OCI-LY3 (cell line): ENCODE measurements around the gene NPHP1.
A peak's percentile ranks its signal among the peaks of the same experiment; 100 is the strongest.
"Not testable (repeated sequence)": the region's sequence is repeated elsewhere in the genome, so short reads cannot be mapped to it uniquely, and the experiment has no call there.

Experiments used
- H2AFZ ChIP-seq: fragments of 200-600, 300-600 bp; shearing (Covaris generic); 2 replicates; pipeline ENCODE4 v1.6.0; 2014; ENCODE audit warnings: antibody characterized with exemption, low read depth, low read length
- H3K27ac ChIP-seq: fragments of 200-600, 300-600 bp; sonication (generic); 2 replicates; pipeline ENCODE4 v1.5.1; 2014; ENCODE audit warnings: mild to moderate bottlenecking, low read length, moderate library complexity, mixed read lengths
- H3K27me3 ChIP-seq: fragments of 200-600, 300-600 bp; sonication (generic); 2 replicates; pipeline ENCODE4 v1.6.1; 2014; ENCODE audit warnings: low read depth, low read length, mixed read lengths
- H3K36me3 ChIP-seq: fragments of 200-600, 300-600 bp; sonication (generic); replicated peaks from 2 replicates; pipeline ENCODE3; 2014; ENCODE audit warnings: low read depth, low read length, mixed read lengths
- H3K4me1 ChIP-seq: fragments of 300-600, 200-600 bp; sonication (generic); 2 replicates; pipeline ENCODE4 v1.6.1; 2014; ENCODE audit warnings: low read length, mixed read lengths
- H3K4me2 ChIP-seq: fragments of 200-600, 300-600 bp; sonication (generic); 2 replicates; pipeline ENCODE4 v1.6.1; 2014; ENCODE audit warnings: low read length, mixed read lengths
- H3K4me3 ChIP-seq: fragments of 300-600, 200-600 bp; sonication (generic); 2 replicates; pipeline ENCODE4 v1.5.1; 2014; ENCODE audit warnings: antibody characterized with exemption, mild to moderate bottlenecking, low read length, moderate library complexity
- H3K79me2 ChIP-seq: fragments of 300-600, 200-600 bp; shearing (Covaris generic); 2 replicates; pipeline ENCODE4 v1.6.1; 2014; ENCODE audit warnings: mild to moderate bottlenecking, low read length, mixed read lengths
- H3K9ac ChIP-seq: fragments of 300-600, 200-600 bp; shearing (Covaris generic); 2 replicates; pipeline ENCODE4 v1.6.0; 2014; ENCODE audit warnings: mild to moderate bottlenecking, low read length, moderate library complexity
- H3K9me3 ChIP-seq: fragments of 200-600, 300-600 bp; shearing (Covaris generic); 2 replicates; pipeline ENCODE4 v1.6.1; 2014; ENCODE audit warnings: low read length, mixed read lengths; ENCODE audit not compliant: insufficient read depth
- H4K20me1 ChIP-seq: fragments of 200-600, 300-600 bp; sonication (generic); 2 replicates; pipeline ENCODE4 v1.6.1; 2016; ENCODE audit warnings: low read length, mixed read lengths; ENCODE audit not compliant: insufficient read depth
- EZH2phosphoT487 ChIP-seq: fragments of 200-600 bp; shearing (Covaris generic); IDR thresholded peaks from 2 replicates; pipeline ENCODE4 v1.6.1; 2018; ENCODE audit warnings: antibody characterized with exemption, mixed run types, low read depth
- TF ChIP-seq, protein P1 (sequence below): fragments of 200-600, 300-600 bp; sonication (generic); IDR thresholded peaks from 2 replicates; pipeline ENCODE4 v1.5.1; 2014; ENCODE audit warnings: antibody characterized with exemption, low read length, low read depth

The NPHP1 gene

DNA sequence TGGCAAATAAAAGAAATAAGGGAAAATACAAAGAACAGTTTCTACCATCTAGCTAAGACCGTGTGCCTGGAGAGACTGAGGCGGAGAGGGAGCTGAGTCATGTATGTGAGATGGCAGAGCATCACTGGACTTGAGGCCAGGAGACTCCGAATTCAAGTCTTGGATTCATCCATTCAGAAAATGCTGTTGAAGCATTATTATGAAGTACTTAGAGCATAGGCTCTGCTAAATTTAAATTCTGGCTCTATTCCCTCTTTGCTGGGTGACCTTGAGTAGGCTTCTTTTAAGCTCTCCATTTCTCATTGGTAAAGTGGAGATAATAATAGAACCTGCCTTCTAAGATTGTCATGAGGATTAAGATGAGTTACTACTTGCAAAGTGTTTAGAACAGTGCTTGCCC, 34.7 kb downstream of the NPHP1 start:
- Histone ChIP-seq H3K27me3 (no peaks in the 10 kb centered on the region), H3K36me3 (no peaks in the 10 kb centered on the region)

DNA sequence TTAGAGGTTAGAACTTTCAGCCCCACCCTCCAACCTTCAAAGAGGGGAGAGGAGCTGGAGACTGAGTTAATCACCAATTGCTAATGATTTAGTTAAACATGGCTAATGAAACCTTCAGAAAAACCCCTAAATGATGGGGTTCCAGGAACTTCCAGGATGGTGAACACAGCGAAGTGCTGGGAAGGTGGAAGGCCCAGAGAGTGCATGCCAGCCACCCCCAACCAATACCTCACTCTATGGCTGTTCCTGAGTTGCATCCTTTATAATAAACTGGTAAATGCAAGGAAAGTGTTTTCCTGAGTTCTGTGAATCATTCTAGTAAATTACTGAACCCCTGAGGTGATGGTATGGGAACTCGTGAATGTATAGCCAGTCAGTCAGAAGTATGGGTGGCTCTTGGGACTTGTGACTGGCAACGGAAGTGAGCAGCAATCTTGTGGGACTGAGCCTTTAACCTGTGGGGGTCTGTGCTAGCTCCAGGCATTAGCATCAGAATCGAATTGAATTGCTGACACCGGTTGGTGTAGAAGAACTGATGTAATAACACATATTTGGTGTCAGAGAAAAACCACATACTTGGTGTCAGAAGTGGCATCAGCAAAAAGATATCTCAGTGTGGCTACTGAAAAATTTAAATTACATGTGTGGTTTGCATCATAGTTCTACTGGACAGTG, 37.4 kb downstream of the NPHP1 start:
- no peak overlapping the region for H3K9ac ChIP-seq

More for the DNA sequence above, 34.7 kb downstream of the NPHP1 start:
- no peak overlapping the region for H2AFZ ChIP-seq
- no peaks in the 10 kb centered on the region for H3K79me2 ChIP-seq
- H3K27ac ChIP-seq, result no peak overlapping the region
- no peak overlapping the region for H3K9ac ChIP-seq
- TF ChIP-seq EZH2phosphoT487, result no peak
- TF ChIP-seq, protein P1, sequence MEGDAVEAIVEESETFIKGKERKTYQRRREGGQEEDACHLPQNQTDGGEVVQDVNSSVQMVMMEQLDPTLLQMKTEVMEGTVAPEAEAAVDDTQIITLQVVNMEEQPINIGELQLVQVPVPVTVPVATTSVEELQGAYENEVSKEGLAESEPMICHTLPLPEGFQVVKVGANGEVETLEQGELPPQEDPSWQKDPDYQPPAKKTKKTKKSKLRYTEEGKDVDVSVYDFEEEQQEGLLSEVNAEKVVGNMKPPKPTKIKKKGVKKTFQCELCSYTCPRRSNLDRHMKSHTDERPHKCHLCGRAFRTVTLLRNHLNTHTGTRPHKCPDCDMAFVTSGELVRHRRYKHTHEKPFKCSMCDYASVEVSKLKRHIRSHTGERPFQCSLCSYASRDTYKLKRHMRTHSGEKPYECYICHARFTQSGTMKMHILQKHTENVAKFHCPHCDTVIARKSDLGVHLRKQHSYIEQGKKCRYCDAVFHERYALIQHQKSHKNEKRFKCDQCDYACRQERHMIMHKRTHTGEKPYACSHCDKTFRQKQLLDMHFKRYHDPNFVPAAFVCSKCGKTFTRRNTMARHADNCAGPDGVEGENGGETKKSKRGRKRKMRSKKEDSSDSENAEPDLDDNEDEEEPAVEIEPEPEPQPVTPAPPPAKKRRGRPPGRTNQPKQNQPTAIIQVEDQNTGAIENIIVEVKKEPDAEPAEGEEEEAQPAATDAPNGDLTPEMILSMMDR, result no peak
- H3K4me1 ChIP-seq, result no peaks in the 10 kb centered on the region; the same call in 1 of the 2 replicates
- no peaks in the 10 kb centered on the region for H3K9me3 ChIP-seq
- H4K20me1 ChIP-seq, result no peaks in the 10 kb centered on the region
- no peak overlapping the region for H3K4me3 ChIP-seq
- 0 out of 2 replicates have a peak overlapping the region, but pooled peaks have one; percentile 22 for H3K4me2 ChIP-seq

DNA sequence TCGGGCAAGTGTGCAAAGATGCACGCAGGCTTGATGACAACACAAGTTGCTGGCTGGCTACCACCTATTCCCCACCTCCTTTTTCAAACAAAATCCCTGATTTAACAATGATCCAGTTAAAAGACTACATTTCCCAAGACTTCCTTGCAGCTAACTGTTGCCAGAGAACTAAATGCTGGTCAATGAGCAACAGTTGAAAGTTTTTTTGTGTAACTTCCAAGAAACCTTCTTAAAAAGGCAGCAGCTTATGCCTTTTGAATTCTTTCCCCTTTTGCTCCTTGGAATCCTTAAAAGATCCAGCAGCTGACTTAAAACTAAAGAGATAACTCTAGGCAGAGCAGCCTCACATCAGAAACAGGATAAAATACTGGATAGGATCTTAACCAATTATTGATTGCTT, 38.5 kb downstream of the NPHP1 start:
- H3K36me3 ChIP-seq, result no peaks in the 10 kb centered on the region
- H3K79me2 ChIP-seq, result no peaks in the 10 kb centered on the region
- H3K4me2 ChIP-seq, result no peak overlapping the region
- H2AFZ ChIP-seq, result no peak overlapping the region
- no peaks in the 10 kb centered on the region for H4K20me1 ChIP-seq
- H3K9me3 ChIP-seq, result no peaks in the 10 kb centered on the region
- H3K27me3 ChIP-seq, result no peaks in the 10 kb centered on the region
- no peak overlapping the region for H3K4me3 ChIP-seq
- TF ChIP-seq EZH2phosphoT487, result no peak
- TF ChIP-seq, protein P1, result no peak
- no peaks in the 10 kb centered on the region; the same call in 1 of the 2 replicates for H3K4me1 ChIP-seq
- H3K27ac ChIP-seq, result no peak overlapping the region
- no peak overlapping the region for H3K9ac ChIP-seq

More for the DNA sequence above, 37.4 kb downstream of the NPHP1 start:
- Histone ChIP-seq H4K20me1 (no peaks in the 10 kb centered on the region), H3K4me1 (no peaks in the 10 kb centered on the region; the same call in 1 of the 2 replicates), H3K36me3 (no peaks in the 10 kb centered on the region), H2AFZ (no peak overlapping the region), H3K4me3 (no peak overlapping the region), H3K27me3 (no peaks in the 10 kb centered on the region), H3K79me2 (no peaks in the 10 kb centered on the region), H3K9me3 (no peaks in the 10 kb centered on the region), H3K27ac (no peak overlapping the region), H3K4me2 (no peak overlapping the region)
- TF ChIP-seq EZH2phosphoT487, result no peak
- TF ChIP-seq, protein P1, result no peak

DNA sequence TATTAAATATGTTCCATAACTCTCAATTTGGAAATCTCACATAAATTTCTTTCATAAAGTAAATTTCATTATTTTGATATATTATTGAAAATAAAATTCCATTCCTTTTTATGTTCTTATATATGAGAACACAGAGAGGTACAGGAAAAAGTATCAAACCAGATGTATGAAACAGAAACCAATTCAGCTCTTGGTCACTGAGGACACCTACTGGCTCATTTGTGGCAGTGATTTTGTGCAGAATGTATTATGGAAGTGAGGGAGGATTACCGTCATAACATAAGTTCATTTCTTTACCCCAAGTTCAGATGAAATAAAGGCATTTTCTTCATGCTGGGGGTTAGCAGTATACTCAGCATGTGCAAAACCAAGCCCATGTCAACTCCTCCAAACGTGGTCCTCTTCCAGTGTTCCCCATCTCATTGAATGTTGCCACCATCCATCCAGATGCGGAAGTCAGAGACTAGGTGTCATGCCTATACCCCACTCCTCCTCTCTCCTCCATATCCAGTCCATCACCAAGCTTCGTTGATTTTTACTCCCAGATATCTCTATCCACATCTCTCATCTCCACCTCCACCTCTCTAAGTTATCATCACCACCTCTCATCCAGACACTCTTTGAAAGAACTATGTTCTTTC, 47.5 kb downstream of the NPHP1 start:
- peak overlapping the region; percentile 90 for H2AFZ ChIP-seq
- no peaks in the 10 kb centered on the region for H3K79me2 ChIP-seq
- peak overlapping the region; percentile 54 for H3K4me2 ChIP-seq
- no peaks in the 10 kb centered on the region for H3K9me3 ChIP-seq
- H3K27ac ChIP-seq, result no peak overlapping the region
- TF ChIP-seq EZH2phosphoT487, result no peak
- TF ChIP-seq, protein P1, result peak; percentile 81
- no peaks in the 10 kb centered on the region for H4K20me1 ChIP-seq
- no peak overlapping the region for H3K9ac ChIP-seq
- H3K4me3 ChIP-seq, result peak overlapping the region; percentile 53
- no peaks in the 10 kb centered on the region for H3K4me1 ChIP-seq
- H3K27me3 ChIP-seq, result no peaks in the 10 kb centered on the region
- H3K36me3 ChIP-seq, result no peaks in the 10 kb centered on the region

DNA sequence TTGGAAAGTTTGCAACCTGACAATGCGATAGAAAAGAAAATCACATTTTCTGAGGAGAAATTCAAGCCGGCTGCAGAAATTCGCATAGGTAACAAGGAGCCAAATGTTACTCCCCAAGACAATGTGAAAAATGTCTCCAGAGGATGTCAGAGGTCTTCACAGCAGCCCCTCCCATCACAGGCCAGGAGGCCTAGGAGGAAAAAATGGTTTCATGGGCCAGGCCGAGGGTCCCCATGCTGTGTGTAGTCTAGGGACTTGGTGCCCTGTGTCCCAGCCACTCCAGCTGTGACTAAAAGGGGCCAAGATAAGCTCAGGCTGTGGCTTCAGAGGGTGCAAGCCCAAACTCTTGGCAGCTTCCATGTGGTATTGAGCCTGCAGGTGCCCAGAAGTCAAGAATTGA, 50.0 kb downstream of the NPHP1 start:
- H3K9me3 ChIP-seq, H2AFZ ChIP-seq, H3K27me3 ChIP-seq, H3K27ac ChIP-seq, H3K4me3 ChIP-seq, H3K79me2 ChIP-seq, H3K9ac ChIP-seq, H3K4me1 ChIP-seq, H3K36me3 ChIP-seq, H4K20me1 ChIP-seq, H3K4me2 ChIP-seq: not testable (repeated sequence)

DNA sequence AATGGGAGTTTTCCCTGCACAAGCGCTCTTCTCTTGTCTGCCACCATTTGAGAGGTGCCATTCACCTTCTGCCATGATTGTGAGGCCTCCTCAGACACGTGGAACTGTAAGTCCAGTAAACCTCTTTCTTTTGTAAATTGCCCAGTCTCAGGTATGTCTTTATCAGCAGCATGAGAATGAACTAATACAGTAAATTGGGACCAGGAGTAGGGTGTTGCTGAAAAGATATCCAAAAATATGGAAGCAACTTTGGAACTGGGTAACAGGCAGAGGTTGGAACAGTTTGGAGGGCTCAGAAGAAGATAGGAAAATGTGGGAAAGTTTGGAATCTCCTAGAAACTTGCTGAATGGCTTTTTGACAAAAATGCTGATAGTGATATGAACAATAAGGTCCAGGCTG, 50.6 kb downstream of the NPHP1 start:
- not testable (repeated sequence) for H3K36me3 ChIP-seq, H3K4me2 ChIP-seq, H3K9ac ChIP-seq, H3K79me2 ChIP-seq, H4K20me1 ChIP-seq, H3K27me3 ChIP-seq, H3K4me1 ChIP-seq, H3K9me3 ChIP-seq, H3K4me3 ChIP-seq, H3K27ac ChIP-seq, H2AFZ ChIP-seq
